Stimulated activated CD8-positive, alpha-beta memory T cell treated with anti-CD3 and anti-CD28 coated beads, Interleukin-4, amount 100 ng/mL, for 24 hours (primary cell): ENCODE data around the gene ARL6IP4.
"Not testable (repeated sequence)": the region's sequence is repeated elsewhere in the genome, so short reads cannot be mapped to it uniquely, and the experiment has no call there.

Source experiments
- DNase-seq: peaks from one replicate; pipeline ENCODE4 v3.0.0-alpha.2; 2020; ENCODE audit warnings: low read depth

Gene ARL6IP4

GRCh38 chr12:123010681-123011080, 30.2 kb downstream of the ARL6IP4 start:
- no peak for DNase-seq

- DNase-seq: no peak
Measured at GRCh38 chr12:123011701-123012100, 31.2 kb downstream of the ARL6IP4 start.

GRCh38 chr12:123013185-123014095, 33.0 kb downstream of the ARL6IP4 start:
- DNase-seq: no peak

GRCh38 chr12:123014473-123014872, 34.0 kb downstream of the ARL6IP4 start:
- DNase-seq: not testable (repeated sequence)

GRCh38 chr12:123017753-123018152, 37.3 kb downstream of the ARL6IP4 start:
- no peak for DNase-seq

GRCh38 chr12:123019841-123020138, 39.3 kb downstream of the ARL6IP4 start:
- no peak for DNase-seq

- DNase-seq: no peak
Measured at GRCh38 chr12:123021688-123022604, 41.5 kb downstream of the ARL6IP4 start.

- DNase-seq: no peak
Measured at GRCh38 chr12:123022846-123023245, 42.4 kb downstream of the ARL6IP4 start.

- no peak for DNase-seq
Measured at GRCh38 chr12:123024819-123025391, 44.4 kb downstream of the ARL6IP4 start.

GRCh38 chr12:123026094-123026853, 45.8 kb downstream of the ARL6IP4 start:
- DNase-seq: no peak

- DNase-seq: no peak
Measured at GRCh38 chr12:123027726-123028445, 47.4 kb downstream of the ARL6IP4 start.

- DNase-seq: no peak
Measured at GRCh38 chr12:123028475-123028874, 48.0 kb downstream of the ARL6IP4 start.

- DNase-seq: no peak
Measured at GRCh38 chr12:123029550-123029949, 49.1 kb downstream of the ARL6IP4 start.

GRCh38 chr12:123030686-123031085, 50.2 kb downstream of the ARL6IP4 start:
- DNase-seq: no peak

- no peak for DNase-seq
Measured at GRCh38 chr12:123031171-123031845, 50.8 kb downstream of the ARL6IP4 start.
